Left ventricle myocardium inferior (tissue), 1 donor: Measurements from ENCODE around the gene USP4. TPM values are rescaled to one million over a fixed set of nuclear protein-coding genes. Genes with fewer than 3 reads are reported as not detected.

ENCODE experiments used
- DNase-seq: peaks from one replicate; pipeline ENCODE4 v3.0.0-alpha.2; 2020
- H3K27ac ChIP-seq: fragments of 200-600 bp; replicated peaks from 2 replicates; pipeline ENCODE4 v1.8.0; 2021
- H3K27me3 ChIP-seq: fragments of 200-600 bp; 2 replicates; pipeline ENCODE4 v1.8.0; 2021; ENCODE audit warnings: low read depth
- H3K36me3 ChIP-seq: fragments of 200-600 bp; 2 replicates; pipeline ENCODE4 v1.8.0; 2021
- H3K4me1 ChIP-seq: fragments of 200-600 bp; 2 replicates; pipeline ENCODE4 v1.8.0; 2021
- H3K4me3 ChIP-seq: fragments of 200-600 bp; 2 replicates; pipeline ENCODE4 v1.8.0; 2021; ENCODE audit warnings: mild to moderate bottlenecking, moderate library complexity
- H3K9me3 ChIP-seq: fragments of 200-600 bp; replicated peaks from 2 replicates; pipeline ENCODE4 v1.8.0; 2021
- intact Hi-C: fragments of 100-400 bp; cut with micrococcal nuclease; formaldehyde crosslinking; loops from one replicate; pipeline ENCODE4 v1.11.0; 2022
- long read RNA-seq: library from polyadenylated mRNA; unstranded; transcript quantifications from one replicate; pipeline ENCODE4 v2.0.0, GENCODE V29; 2021
- total RNA-seq: library from RNA; stranded (reverse); fragmentation: NEBNext Ultra II Directional; extraction: Animal tissue kit (Norgen Biotek cat#: 25700); gene quantifications from one replicate; pipeline ENCODE4 v1.2.1, GENCODE V29; 2021
- TF ChIP-seq, protein P1 (sequence below): fragments of 200-600 bp; IDR thresholded peaks from 2 replicates; pipeline ENCODE4 v1.8.0; 2021; ENCODE audit warnings: antibody characterized with exemption, mild to moderate bottlenecking, borderline replicate concordance
- donor health status: DM: no; HTN: yes; CAD: no; lungs with severe emphysema.

USP4 gene, protein sequence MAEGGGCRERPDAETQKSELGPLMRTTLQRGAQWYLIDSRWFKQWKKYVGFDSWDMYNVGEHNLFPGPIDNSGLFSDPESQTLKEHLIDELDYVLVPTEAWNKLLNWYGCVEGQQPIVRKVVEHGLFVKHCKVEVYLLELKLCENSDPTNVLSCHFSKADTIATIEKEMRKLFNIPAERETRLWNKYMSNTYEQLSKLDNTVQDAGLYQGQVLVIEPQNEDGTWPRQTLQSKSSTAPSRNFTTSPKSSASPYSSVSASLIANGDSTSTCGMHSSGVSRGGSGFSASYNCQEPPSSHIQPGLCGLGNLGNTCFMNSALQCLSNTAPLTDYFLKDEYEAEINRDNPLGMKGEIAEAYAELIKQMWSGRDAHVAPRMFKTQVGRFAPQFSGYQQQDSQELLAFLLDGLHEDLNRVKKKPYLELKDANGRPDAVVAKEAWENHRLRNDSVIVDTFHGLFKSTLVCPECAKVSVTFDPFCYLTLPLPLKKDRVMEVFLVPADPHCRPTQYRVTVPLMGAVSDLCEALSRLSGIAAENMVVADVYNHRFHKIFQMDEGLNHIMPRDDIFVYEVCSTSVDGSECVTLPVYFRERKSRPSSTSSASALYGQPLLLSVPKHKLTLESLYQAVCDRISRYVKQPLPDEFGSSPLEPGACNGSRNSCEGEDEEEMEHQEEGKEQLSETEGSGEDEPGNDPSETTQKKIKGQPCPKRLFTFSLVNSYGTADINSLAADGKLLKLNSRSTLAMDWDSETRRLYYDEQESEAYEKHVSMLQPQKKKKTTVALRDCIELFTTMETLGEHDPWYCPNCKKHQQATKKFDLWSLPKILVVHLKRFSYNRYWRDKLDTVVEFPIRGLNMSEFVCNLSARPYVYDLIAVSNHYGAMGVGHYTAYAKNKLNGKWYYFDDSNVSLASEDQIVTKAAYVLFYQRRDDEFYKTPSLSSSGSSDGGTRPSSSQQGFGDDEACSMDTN
- 37.3 TPM for total RNA-seq
- long read RNA-seq, transcript USP4-201 (22 exons, 3,126 nt) = major isoform, 93 of 143 reads
- long read RNA-seq, transcript USP4-202 (21 exons, 3,222 nt) = minor isoform, 17 of 143 reads
- long read RNA-seq, partial matches to known transcripts = 2 of 143 reads
- long read RNA-seq, other reads (novel, unspliced or antisense) = 29 of 143 reads

DNA sequence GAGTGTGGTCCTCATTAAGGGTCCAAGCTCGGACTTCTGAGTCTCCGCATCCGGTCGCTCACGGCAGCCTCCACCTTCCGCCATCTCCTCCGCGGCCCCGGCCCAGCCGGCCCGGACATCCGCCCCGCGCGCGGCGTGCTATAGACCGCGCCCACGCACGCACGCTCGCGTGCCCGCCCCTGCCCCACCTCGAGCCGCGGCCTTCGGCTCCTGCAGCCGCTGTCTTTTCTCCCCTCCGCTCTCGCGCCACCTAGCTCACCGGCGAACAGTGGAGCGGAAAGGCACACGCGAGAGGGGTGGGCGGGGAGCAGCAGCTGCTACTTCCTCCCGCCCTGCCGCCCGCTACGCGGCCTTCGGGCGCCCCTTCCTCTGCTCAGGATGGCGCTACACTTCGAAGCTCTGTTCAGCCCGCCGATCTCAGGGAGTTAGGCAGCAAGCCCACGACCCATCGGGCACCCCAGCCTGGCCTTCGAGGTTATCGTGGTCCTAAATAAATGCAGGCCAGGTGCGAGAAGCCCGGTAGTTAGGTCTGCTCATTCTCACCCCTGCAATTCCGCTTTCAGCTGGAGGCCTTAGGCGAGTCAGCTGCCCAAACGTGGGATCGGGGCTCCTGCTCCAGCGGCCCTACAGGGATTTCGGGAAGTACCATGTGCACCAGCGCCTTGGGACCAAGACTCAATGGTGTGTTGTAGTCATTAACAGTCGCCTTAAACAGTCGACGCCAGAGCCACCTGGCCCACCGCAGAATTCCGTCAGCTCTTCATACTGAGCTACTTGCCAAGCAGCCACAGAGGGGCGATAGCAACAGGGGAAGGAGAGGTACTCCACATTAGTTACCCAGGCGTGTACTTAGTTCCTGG lies at the start of gene USP4:
Gene USP4, minus strand, starts transcription at position 113 of the 860 bp plus-strand sequence. Its CDS starts 29 bp downstream, at position 84.
- peak; percentile 93 for DNase-seq
- intact Hi-C loops = loop anchor here (10.0 kb wide), 1 partner anchor 105 kb away; no protein-coding TSS in a partner anchor
- TF ChIP-seq, protein P1, sequence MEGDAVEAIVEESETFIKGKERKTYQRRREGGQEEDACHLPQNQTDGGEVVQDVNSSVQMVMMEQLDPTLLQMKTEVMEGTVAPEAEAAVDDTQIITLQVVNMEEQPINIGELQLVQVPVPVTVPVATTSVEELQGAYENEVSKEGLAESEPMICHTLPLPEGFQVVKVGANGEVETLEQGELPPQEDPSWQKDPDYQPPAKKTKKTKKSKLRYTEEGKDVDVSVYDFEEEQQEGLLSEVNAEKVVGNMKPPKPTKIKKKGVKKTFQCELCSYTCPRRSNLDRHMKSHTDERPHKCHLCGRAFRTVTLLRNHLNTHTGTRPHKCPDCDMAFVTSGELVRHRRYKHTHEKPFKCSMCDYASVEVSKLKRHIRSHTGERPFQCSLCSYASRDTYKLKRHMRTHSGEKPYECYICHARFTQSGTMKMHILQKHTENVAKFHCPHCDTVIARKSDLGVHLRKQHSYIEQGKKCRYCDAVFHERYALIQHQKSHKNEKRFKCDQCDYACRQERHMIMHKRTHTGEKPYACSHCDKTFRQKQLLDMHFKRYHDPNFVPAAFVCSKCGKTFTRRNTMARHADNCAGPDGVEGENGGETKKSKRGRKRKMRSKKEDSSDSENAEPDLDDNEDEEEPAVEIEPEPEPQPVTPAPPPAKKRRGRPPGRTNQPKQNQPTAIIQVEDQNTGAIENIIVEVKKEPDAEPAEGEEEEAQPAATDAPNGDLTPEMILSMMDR = peak; percentile 55
- peaks cover 43% of the 10 kb centered on the region for H3K4me1 ChIP-seq
- no peaks in the 10 kb centered on the region for H3K27me3 ChIP-seq
- H3K9me3 ChIP-seq = no peaks in the 10 kb centered on the region
- H3K36me3 ChIP-seq = peaks cover 25% of the 10 kb centered on the region
- H3K4me3 ChIP-seq = peak within 1 kb of the TSS; percentile 82
- peak within 1 kb of the TSS; percentile 94 for H3K27ac ChIP-seq

DNA sequence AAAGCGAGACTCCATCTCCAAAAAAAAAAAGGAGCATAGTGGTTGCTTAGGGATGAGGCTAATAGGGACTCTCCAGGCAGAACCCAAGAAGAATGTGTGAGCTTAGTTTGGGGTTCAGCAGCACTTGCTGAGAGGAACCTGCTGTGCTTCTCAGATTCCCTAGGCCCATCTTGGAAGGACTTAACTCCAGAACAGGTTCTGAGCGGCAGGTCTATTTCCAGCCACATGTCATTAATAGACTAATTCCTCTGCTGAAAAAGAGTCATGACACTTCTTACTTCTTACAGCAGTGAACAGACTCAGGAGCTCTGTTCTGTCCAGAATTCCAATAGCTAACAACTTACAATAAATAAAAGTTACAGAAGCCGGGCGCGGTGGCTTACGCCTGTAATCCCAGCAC lies 49.4 kb upstream of the USP4 start:
- intact Hi-C loops = no loop called here
- Histone ChIP-seq H3K36me3 (no peaks in the 10 kb centered on the region), H3K9me3 (no peaks in the 10 kb centered on the region), H3K27ac (no peak overlapping the region), H3K4me1 (peaks cover 86% of the 10 kb centered on the region), H3K4me3 (no peak overlapping the region), H3K27me3 (no peaks in the 10 kb centered on the region)
- DNase-seq = no peak
- TF ChIP-seq, protein P1 = no peak

DNA sequence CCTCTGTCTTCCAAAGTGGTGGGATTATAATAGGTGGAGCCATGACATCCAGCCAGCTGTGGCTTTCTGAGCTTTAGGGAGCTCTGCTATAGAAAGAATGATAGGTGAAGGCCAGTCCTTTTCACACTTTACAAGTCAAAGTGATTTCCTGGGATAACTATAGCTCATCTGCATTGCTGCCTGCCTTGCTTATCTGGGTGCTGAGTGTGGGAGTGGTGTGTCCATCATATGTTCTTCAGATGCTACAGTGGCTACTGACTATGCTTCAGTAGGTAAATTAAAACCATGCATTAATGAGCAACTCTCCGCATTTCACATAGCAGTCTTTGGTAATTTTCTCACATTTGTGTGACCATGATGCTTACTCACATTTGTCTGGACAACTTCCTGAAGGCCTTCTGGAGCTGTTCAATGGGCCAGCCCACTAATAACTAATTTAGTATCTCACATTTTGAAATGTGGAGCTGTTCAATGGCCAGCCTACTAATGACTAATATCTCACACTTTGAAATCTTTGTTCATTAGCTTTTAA lies 48.5 kb upstream of the USP4 start:
- no peaks in the 10 kb centered on the region for H3K36me3 ChIP-seq
- intact Hi-C loops = no loop called here
- TF ChIP-seq, protein P1 = no peak
- H3K27ac ChIP-seq = no peak overlapping the region
- DNase-seq = no peak
- no peaks in the 10 kb centered on the region for H3K9me3 ChIP-seq
- no peaks in the 10 kb centered on the region for H3K27me3 ChIP-seq
- no peak overlapping the region for H3K4me3 ChIP-seq
- peaks cover 89% of the 10 kb centered on the region for H3K4me1 ChIP-seq

DNA sequence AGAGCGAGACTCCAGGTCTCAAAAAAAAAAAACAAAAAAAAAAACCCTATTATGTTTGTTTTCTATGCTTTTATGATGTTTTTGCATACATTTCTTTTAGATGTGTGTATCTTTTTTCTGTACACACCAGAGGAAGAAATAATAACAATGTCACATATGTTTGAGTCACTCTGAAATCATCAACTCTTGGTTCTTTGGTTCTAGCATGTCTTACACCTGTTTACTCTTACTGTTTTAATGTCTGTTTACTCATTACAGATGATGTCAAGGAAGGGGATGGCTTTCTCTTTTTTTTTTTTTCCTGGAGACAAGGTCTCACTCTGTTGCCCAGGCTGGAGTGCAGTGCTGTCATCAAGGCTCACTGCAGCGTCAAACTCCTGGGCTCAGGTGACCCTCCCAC lies 47.9 kb upstream of the USP4 start:
- DNase-seq = no peak
- H3K27me3 ChIP-seq = no peaks in the 10 kb centered on the region
- no peak overlapping the region for H3K27ac ChIP-seq
- intact Hi-C loops = no loop called here
- no peaks in the 10 kb centered on the region for H3K9me3 ChIP-seq
- no peaks in the 10 kb centered on the region for H3K36me3 ChIP-seq
- TF ChIP-seq, protein P1 = no peak
- no peak overlapping the region for H3K4me3 ChIP-seq
- peaks cover 90% of the 10 kb centered on the region for H3K4me1 ChIP-seq
